GM19239 (cell line): ENCODE measurements around the gene CELSR1.

Experiments used
- DNase-seq: peaks from one replicate; pipeline ENCODE4 v3.0.0; 2011; ENCODE audit warnings: low spot score; ENCODE audit not compliant: insufficient read length
- FAIRE-seq: peaks from 2 replicates; lab custom pipeline; 2011; peaks lifted over from hg19 to GRCh38; lab: Jason Lieb, UNC

Gene CELSR1

GRCh38 chr22:46451741-46452140, 85.7 kb downstream of the CELSR1 start:
- DNase-seq (no peak), FAIRE-seq (no peak)

- no peak for DNase-seq
Measured at GRCh38 chr22:46450931-46451561, 86.4 kb downstream of the CELSR1 start.

GRCh38 chr22:46449974-46450745, 87.3 kb downstream of the CELSR1 start:
- no peak for FAIRE-seq
- DNase-seq = no peak

More at GRCh38 chr22:46450931-46451561, 86.4 kb downstream of the CELSR1 start:
- no peak for FAIRE-seq

GRCh38 chr22:46449116-46449691, 88.2 kb downstream of the CELSR1 start:
- FAIRE-seq = no peak
- no peak for DNase-seq

DNA sequence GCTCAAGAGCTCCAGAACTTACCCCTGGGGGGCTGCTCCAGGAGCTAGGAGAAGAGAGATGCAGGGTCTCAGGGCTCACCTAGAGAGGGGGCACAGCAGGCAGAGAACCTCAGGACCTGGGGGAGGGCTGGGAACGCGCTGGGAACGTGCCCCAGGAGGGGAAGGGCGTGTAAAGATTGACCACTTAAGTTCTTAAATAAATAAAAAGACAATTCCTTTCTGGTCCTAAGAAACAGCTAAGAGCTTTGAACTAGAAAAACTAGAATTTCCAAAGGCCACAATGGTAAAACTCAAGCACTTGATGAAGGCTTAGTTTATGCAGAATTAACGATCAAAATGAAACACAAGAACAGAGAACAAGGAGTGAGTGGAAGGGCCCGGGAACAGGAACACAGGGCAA, 89.1 kb downstream of the CELSR1 start:
- no peak for DNase-seq
- FAIRE-seq = no peak

DNA sequence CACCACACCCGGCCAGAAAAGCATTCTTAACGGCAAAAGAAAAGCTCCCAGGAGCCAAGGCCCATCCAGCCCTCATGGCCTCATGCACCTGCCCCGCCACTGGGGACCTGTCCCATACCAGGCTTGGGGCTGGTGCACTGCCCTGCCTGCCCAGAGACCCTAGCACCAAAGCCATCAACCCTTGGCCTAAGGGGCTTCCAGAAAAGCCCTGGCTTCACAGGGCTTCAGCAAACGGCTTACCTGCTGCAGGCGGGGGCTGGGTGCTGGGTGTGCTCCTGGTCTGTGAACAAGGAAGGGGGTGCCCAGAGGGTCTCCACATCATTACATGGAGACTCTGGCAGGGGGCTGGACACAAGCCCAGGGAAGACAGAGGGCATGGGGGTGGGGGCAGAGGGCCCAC, 89.5 kb downstream of the CELSR1 start:
- FAIRE-seq (no peak), DNase-seq (no peak)

DNA sequence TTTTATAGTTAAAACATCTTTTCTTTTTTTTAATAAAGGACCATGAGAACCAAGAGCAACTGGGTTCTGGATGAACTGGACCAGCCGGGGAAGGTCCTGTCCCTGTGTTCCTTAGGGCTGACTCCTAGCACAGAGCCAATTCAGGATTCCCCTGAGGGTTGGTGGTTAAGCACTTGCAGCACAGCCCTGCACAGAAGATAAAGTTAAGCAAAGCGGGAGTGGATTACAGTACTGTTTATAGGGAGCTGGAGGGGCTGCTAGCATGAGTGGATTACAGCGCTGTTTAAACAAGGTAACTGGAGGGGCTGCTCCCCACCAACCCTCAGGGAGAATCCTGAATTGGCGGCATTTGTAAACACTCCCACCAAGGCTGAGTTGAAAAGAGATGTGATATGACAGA, 90.6 kb downstream of the CELSR1 start:
- DNase-seq = no peak
- no peak for FAIRE-seq

- FAIRE-seq (no peak), DNase-seq (no peak)
Measured at GRCh38 chr22:46445771-46446420, 91.5 kb downstream of the CELSR1 start.

DNA sequence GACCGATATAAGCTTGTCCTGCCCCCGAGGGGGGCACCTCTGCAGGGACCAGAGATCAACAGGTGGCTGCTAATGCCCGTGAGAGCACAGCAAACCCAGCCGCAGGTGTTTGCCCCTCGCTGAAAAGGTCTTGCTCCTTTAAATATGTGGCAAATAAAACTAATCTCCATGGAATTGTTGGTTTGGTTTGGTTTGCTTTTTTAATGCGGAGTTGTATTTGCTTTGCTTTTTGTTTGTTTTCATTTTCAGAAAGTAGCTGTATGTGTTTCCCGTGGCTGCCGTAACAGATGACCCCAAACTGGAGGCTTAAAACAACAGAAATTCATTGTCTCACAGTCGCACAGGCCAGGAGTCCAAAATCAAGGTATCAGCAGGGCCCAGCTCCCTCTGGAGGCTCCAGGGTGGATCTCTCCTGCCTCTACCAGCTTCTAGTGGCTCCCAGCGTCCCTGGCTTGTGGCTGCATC, 93.0 kb downstream of the CELSR1 start:
- no peak for DNase-seq
- no peak for FAIRE-seq

DNA sequence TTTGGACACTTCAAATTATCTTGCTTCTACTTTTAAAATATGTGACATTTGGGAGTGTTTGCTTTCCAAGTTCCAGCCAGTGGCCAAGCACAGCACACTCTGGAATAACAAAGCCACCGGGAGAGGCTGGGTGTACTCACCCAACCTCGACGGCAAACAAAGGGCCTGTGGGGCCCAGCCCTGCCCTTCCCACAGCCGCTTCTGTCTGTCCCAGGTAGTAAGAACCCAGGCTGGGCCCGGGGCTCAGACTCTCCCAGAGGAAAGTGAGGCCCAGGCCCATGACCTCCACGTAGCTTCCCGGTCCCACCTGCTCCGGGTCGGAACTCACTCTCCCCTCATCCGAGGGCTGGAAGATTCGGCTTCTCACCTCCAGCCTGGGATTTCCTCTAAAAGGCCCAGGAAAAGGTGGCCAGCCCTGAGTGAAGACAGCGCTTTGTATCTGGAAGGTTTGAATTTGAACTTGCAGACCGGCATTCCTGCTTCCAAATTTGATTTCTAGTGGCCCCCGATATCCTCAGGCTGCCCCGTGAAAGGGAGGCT, 93.5 kb downstream of the CELSR1 start:
- DNase-seq (no peak), FAIRE-seq (no peak)

DNA sequence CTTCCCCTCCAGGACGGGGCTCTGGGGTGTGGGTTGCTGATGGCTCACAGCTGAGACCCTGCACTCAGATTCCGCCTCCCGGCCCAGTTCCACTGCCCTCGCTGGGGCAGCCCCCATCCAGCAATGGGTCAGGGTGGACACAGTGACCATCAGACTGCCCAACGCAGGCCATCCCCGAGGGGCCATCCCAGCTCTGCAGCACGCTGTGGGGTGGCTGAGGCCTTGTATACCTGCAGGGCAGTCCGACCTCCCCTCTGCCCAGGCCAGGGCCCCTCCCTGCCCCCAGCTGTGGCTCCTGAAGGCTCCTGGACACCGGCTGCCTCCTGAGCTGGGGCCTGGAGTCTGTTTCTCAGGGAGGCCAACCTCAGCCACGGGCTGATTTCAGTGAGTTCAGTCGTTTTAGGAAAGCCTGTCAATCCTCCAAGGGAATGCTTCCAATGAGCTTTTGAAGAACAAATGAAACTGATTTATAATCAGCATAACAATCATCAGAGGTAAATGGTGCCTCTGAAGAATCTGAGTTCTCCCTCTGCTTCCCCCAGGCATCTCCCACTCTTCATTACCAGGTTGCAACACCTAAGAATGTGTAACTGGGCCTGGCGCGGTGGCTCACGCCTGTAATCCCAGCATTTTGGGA, 95.1 kb downstream of the CELSR1 start:
- no peak for FAIRE-seq
- no peak for DNase-seq

GRCh38 chr22:46439576-46440465, 97.6 kb downstream of the CELSR1 start:
- DNase-seq = no peak
- FAIRE-seq = no peak

DNA sequence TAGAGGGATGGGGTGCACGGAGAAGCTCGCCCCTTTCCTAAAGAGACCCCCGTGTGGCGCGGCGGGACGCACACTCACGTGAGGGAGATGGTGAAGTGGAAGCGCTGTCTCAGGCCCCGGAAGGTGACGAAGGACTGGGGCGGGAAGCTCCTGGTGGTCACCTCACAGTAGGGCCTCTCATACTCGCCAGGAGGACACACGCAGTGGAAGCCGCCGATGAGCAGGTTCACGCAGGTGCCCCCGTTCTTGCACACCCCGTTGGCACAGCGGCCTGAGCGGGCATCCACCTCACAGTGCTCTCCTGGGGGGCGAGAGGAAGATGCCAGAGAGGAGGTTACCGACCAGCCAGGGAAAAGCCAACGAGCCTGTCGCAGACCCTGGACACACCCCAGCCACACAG, 98.3 kb downstream of the CELSR1 start:
- FAIRE-seq (no peak), DNase-seq (no peak)

DNA sequence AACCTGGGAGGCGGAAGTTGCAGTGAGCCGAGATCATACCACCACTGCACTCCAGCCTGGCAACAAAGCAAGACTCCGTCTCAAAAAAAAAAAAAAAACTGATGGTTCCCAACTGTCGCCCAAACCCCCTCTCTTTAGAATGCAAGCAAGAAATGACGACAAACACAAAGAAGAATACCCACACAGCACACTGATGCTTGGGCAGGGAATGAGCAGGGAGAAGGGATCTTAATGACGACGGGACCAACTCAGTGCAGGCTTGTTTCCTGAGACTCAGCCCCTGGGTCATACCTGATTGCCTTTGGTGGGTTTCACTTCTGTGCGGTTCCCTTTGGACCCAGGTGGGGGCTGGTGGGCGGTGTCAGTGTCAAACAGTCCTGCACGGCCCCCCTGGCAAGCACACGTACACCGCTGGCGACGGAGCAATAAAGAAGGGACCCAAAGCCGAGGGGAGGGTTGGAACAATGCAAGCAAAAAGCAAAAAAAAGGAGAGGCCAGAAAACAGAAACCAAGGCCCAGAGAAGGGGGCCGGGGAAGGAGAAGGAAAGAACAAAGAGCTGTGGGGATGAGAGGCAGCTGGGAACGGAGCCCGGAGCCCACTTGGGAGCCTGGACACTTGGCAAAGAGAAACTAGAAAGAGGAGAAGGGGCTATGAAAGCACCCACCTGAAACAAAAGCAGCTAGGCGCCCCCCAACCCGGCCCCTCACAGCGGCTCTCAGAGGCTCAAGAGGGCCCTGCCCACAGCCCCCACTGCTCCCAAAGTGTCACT, 99.6 kb downstream of the CELSR1 start:
- no peak for DNase-seq
- no peak for FAIRE-seq

GRCh38 chr22:46436595-46437175, 100.7 kb downstream of the CELSR1 start:
- DNase-seq (no peak), FAIRE-seq (no peak)

GRCh38 chr22:46433318-46433717, 104.1 kb downstream of the CELSR1 start:
- no peak for DNase-seq
- no peak for FAIRE-seq

- peak; percentile 95 for FAIRE-seq
Measured at GRCh38 chr22:46432164-46433068, 105.0 kb downstream of the CELSR1 start.

More at GRCh38 chr22:46432164-46433068, 105.0 kb downstream of the CELSR1 start:
- peak; percentile 71 for DNase-seq
